OCI-LY1 (cell line): ENCODE results near the gene NTPCR.
"Not testable (repeated sequence)": the region's sequence is repeated elsewhere in the genome, so short reads cannot be mapped to it uniquely, and the experiment has no call there.

ENCODE experiments used
- H2AFZ ChIP-seq: fragments of 200-600 bp; sonication (generic), shearing (Covaris generic); 2 replicates; pipeline ENCODE4 v1.6.0; 2014; ENCODE audit warnings: antibody characterized with exemption, mild to moderate bottlenecking, low read length
- H3F3A ChIP-seq: fragments of 200-600 bp; sonication (generic), shearing (Covaris generic); 2 replicates; pipeline ENCODE4 v1.6.0; 2014; ENCODE audit warnings: mild to moderate bottlenecking, antibody characterized with exemption, low read length, moderate library complexity; ENCODE audit not compliant: insufficient read depth
- H3K27ac ChIP-seq: fragments of 200-600 bp; sonication (generic); 2 replicates; pipeline ENCODE4 v1.5.1; 2014; ENCODE audit warnings: low read length, mixed run types, mild to moderate bottlenecking, low read depth; ENCODE audit not compliant: poor library complexity, severe bottlenecking
- H3K27me3 ChIP-seq: fragments of 200-600 bp; sonication (generic); 2 replicates; pipeline ENCODE4 v1.6.0; 2014; ENCODE audit warnings: antibody characterized with exemption, mild to moderate bottlenecking, low read length, moderate library complexity; ENCODE audit not compliant: insufficient read depth
- H3K36me3 ChIP-seq: fragments of 200-600 bp; sonication (generic); 2 replicates; pipeline ENCODE4 v1.6.1; 2014; ENCODE audit warnings: mild to moderate bottlenecking, antibody characterized with exemption, low read length, moderate library complexity, mixed read lengths; ENCODE audit not compliant: insufficient read depth
- H3K4me1 ChIP-seq: fragments of 200-600 bp; sonication (generic); 2 replicates; pipeline ENCODE4 v1.5.1; 2014; ENCODE audit warnings: mild to moderate bottlenecking, low read length, moderate library complexity; ENCODE audit not compliant: insufficient read depth, severe bottlenecking
- H3K4me2 ChIP-seq: fragments of 200-600 bp; sonication (generic), shearing (Covaris generic); 2 replicates; pipeline ENCODE4 v1.6.1; 2014; ENCODE audit warnings: low read length
- H3K4me3 ChIP-seq: fragments of 200-600 bp; sonication (generic); 2 replicates; pipeline ENCODE4 v1.5.1; 2014; ENCODE audit warnings: low read length, low read depth, mild to moderate bottlenecking, mixed read lengths; ENCODE audit not compliant: poor library complexity, severe bottlenecking
- H3K79me2 ChIP-seq: fragments of 200-600 bp; shearing (Covaris generic); 2 replicates; pipeline ENCODE4 v1.6.1; 2016; ENCODE audit warnings: mixed run types, low read length, mixed read lengths; ENCODE audit not compliant: insufficient read depth
- H3K9ac ChIP-seq: fragments of 200-600 bp; sonication (generic), shearing (Covaris generic); 2 replicates; pipeline ENCODE4 v1.6.1; 2014; ENCODE audit warnings: mild to moderate bottlenecking, low read length, mixed read lengths
- H3K9me2 ChIP-seq: fragments of 200-600 bp; sonication (generic), shearing (Covaris generic); 2 replicates; pipeline ENCODE4 v1.6.1; 2014; ENCODE audit warnings: low read depth, mild to moderate bottlenecking, low read length, mixed read lengths
- H3K9me3 ChIP-seq: fragments of 200-600 bp; shearing (Covaris generic); 2 replicates; pipeline ENCODE4 v1.6.1; 2014; ENCODE audit warnings: low read length, mixed read lengths
- H4K20me1 ChIP-seq: fragments of 200-600 bp; sonication (generic), shearing (Covaris generic); 2 replicates; pipeline ENCODE4 v1.6.0; 2016; ENCODE audit warnings: mild to moderate bottlenecking, low read length; ENCODE audit not compliant: insufficient read depth
- EZH2 ChIP-seq: fragments of 200-600 bp; sonication (generic), shearing (Covaris generic); IDR thresholded peaks from 2 replicates; pipeline ENCODE4 v1.8.0; 2017; ENCODE audit warnings: borderline replicate concordance, mixed run types, mild to moderate bottlenecking, antibody characterized with exemption, low read length, moderate library complexity, mixed read lengths
- TF ChIP-seq, protein P1 (sequence below): fragments of 200-600 bp; sonication (generic), shearing (Covaris generic); IDR thresholded peaks from 2 replicates; pipeline ENCODE4 v1.5.1; 2017; ENCODE audit warnings: mild to moderate bottlenecking, antibody characterized with exemption, low read length, moderate library complexity, mixed read lengths

NTPCR gene

DNA sequence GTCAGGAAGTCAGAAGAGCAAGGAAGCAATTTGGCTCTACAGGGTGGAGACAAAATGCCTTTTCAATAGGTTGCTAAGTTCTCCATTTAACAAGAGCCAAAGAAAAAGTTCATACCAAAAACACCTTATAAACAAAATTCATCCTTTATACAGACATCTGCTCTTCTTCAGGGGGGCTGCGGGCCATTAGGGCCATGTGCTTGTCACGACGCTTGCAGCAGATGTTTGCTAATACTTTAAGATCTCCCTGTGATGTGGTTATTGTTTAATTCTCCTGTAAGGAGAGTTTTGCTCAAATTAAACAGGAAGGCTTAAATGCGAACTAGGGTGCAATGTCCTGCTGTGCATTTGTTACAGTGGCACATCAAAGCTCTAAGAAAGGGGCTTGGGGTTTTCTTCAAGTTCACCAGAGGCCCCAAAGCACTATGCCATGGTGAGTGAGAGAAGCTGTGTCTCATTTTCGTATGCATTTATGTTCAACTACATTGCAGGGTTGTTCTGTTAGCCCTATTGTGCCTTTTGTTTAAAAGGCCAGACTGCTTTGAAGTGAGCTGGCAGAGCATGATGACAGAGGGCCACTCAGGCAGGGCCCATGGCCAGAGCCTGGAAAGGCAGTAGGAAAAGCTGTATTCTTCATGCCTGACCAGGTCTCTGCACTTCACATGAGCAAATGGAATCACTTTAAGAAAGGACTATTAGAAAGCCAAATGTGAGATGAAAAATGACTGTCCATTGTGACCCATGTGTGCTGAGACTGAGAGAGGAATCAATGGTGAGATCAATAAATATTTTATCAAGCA lies 24.8 kb upstream of the NTPCR start:
- H3K36me3 ChIP-seq, result no peaks in the 10 kb centered on the region
- H2AFZ ChIP-seq, result no peak overlapping the region
- TF ChIP-seq EZH2, result no peak
- TF ChIP-seq, protein P1, sequence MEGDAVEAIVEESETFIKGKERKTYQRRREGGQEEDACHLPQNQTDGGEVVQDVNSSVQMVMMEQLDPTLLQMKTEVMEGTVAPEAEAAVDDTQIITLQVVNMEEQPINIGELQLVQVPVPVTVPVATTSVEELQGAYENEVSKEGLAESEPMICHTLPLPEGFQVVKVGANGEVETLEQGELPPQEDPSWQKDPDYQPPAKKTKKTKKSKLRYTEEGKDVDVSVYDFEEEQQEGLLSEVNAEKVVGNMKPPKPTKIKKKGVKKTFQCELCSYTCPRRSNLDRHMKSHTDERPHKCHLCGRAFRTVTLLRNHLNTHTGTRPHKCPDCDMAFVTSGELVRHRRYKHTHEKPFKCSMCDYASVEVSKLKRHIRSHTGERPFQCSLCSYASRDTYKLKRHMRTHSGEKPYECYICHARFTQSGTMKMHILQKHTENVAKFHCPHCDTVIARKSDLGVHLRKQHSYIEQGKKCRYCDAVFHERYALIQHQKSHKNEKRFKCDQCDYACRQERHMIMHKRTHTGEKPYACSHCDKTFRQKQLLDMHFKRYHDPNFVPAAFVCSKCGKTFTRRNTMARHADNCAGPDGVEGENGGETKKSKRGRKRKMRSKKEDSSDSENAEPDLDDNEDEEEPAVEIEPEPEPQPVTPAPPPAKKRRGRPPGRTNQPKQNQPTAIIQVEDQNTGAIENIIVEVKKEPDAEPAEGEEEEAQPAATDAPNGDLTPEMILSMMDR, result no peak
- no peaks in the 10 kb centered on the region for H3F3A ChIP-seq
- H4K20me1 ChIP-seq, result no peaks in the 10 kb centered on the region
- H3K9me2 ChIP-seq, result no peaks in the 10 kb centered on the region
- no peaks in the 10 kb centered on the region for H3K79me2 ChIP-seq
- no peak overlapping the region for H3K4me3 ChIP-seq
- no peaks in the 10 kb centered on the region for H3K27me3 ChIP-seq
- no peak overlapping the region for H3K27ac ChIP-seq
- H3K9ac ChIP-seq, result no peak overlapping the region
- no peak overlapping the region for H3K4me2 ChIP-seq
- H3K4me1 ChIP-seq, result no peaks in the 10 kb centered on the region
- H3K9me3 ChIP-seq, result no peaks in the 10 kb centered on the region

DNA sequence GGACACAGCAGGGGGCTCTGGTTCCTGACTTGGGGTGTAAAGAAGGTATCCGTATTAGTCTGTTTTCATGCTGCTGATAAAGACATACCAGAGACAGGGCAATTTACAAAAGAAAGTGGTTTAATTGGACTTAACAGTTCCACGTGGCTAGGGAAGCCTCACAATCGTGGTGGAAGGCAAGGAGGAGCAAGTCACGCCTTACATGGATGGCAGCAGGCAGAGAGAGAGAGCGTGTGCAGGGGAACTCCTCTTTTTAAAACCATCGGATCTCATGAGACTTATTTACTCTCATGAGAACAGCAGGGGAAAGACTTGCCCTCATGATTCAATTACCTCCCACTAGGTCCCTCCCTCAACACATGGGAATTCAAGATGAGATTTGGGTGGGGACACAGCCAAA lies 23.2 kb upstream of the NTPCR start:
- H3K4me2 ChIP-seq, H3K4me3 ChIP-seq, H3K36me3 ChIP-seq, H3K4me1 ChIP-seq, H3K9ac ChIP-seq, H3K9me3 ChIP-seq, H3K79me2 ChIP-seq, H4K20me1 ChIP-seq, H3K9me2 ChIP-seq, H3F3A ChIP-seq, H3K27ac ChIP-seq, H2AFZ ChIP-seq, H3K27me3 ChIP-seq: not testable (repeated sequence)

DNA sequence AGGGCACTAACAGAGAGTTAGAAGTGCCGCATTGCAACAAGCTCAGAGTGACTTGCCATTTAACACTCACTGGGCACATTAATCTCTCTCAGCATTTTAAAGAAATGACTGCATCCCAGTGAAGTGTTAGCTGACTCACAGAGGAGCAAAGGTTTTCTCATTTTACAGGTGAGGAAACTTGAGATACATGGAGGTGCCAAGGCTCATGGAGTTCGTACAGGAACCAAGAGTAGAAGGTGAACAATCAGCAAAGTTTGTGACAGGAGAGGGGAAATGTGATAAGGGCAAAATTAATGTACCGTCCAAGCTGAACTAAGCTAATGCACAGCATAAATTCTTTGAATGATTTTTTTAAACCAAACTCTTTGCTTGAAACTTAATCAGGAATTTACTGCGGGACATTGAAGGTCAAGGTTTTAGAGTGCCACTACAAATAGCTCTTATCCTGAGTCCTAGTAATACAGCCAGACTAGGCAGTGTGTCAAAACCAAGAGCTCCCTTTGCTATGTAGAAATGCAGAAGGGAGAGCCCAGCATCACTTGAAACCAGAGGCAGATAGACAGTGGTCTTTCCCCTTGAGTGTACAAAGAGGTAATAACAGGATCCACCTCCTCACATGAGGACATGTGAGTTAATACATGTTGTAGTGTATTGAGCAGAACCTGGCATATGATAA lies 22.4 kb upstream of the NTPCR start:
- no peak overlapping the region for H2AFZ ChIP-seq
- no peak overlapping the region for H3K9ac ChIP-seq
- no peaks in the 10 kb centered on the region for H3K4me1 ChIP-seq
- no peaks in the 10 kb centered on the region for H3K9me3 ChIP-seq
- no peaks in the 10 kb centered on the region for H3F3A ChIP-seq
- no peaks in the 10 kb centered on the region for H3K27me3 ChIP-seq
- H4K20me1 ChIP-seq, result no peaks in the 10 kb centered on the region
- H3K9me2 ChIP-seq, result no peaks in the 10 kb centered on the region
- TF ChIP-seq EZH2, result no peak
- TF ChIP-seq, protein P1, result no peak
- H3K36me3 ChIP-seq, result no peaks in the 10 kb centered on the region
- H3K4me2 ChIP-seq, result no peak overlapping the region
- no peak overlapping the region for H3K4me3 ChIP-seq
- H3K27ac ChIP-seq, result no peak overlapping the region
- H3K79me2 ChIP-seq, result no peaks in the 10 kb centered on the region
